Activated T-cell treated with anti-CD3 and anti-CD28 coated beads for 48 hours (primary cell): ENCODE data around the gene PA2G4.
A peak's percentile ranks its signal among the peaks of the same experiment; 100 is the strongest.
"Not testable (repeated sequence)": the region's sequence is repeated elsewhere in the genome, so short reads cannot be mapped to it uniquely, and the experiment has no call there.

ENCODE experiments used
- DNase-seq: peaks from one replicate; pipeline ENCODE4 v3.0.0-alpha.2; 2020; ENCODE audit warnings: low read depth

The PA2G4 gene

GRCh38 chr12:56154246-56154771, 50.0 kb downstream of the PA2G4 start:
- no peak for DNase-seq

GRCh38 chr12:56154818-56155217, 50.5 kb downstream of the PA2G4 start:
- no peak for DNase-seq

- no peak for DNase-seq
These were observed 51.0 kb downstream of the PA2G4 start for GRCh38 chr12:56155256-56155845.

GRCh38 chr12:56156464-56157200, 52.3 kb downstream of the PA2G4 start:
- not testable (repeated sequence) for DNase-seq

GRCh38 chr12:56157201-56158028, 53.1 kb downstream of the PA2G4 start:
- peak; percentile 52 for DNase-seq

- peak; percentile 80 for DNase-seq
These were observed 53.9 kb downstream of the PA2G4 start, which contains the start of gene MYL6 for GRCh38 chr12:56158029-56158925. MYL6 (plus strand) TSS chr12:56158359; CDS start chr12:56158402, 43 bp downstream.

GRCh38 chr12:56158926-56159461, 54.6 kb downstream of the PA2G4 start:
- DNase-seq, result no peak

DNA sequence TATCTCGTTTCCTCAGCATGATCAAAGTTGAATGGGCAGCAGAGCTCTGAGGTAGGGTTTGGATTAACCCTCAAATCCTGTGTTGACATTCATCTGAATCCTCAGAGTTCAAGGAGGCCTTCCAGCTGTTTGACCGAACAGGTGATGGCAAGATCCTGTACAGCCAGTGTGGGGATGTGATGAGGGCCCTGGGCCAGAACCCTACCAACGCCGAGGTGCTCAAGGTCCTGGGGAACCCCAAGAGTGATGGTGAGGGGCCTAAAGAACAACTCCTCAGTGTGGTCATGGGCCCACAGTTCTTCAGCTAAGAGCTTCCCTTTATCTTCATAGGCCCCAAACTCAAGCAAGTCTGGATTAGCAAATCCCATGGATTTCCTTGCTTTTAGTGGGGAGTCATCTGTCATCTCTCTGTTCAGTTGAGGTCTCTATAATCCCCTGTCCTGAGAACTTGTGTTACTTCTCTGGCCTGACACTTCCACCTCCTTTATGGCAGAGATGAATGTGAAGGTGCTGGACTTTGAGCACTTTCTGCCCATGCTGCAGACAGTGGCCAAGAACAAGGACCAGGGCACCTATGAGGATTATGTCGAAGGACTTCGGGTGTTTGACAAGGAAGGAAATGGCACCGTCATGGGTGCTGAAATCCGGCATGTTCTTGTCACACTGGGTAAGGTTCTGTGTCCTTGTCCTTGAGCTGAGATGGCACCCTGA, 55.3 kb downstream of the PA2G4 start:
- DNase-seq, result no peak

DNA sequence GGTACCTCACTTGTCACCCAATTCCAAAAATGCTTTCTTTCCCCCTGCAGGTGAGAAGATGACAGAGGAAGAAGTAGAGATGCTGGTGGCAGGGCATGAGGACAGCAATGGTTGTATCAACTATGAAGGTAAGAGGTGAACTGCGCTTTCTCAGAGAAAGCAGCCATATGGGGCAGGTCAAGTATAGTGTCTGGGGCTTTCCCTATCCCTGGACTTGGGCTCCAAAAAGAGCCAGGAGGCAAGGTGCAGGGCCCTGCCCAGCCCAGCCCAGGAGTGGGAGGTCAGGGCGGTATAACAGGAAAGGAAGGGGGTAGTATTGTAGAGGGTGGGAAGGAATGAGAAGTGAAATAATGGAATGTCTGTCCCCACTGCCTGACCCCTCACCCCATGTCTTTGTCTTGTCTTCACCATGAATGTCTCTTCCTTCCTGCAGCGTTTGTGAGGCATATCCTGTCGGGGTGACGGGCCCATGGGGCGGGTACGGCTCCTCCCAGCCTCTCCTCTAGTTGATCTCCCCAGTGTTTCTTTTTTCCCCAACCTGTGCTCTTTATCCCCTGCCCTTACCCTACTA, 55.9 kb downstream of the PA2G4 start:
- DNase-seq, result peak; percentile 38

- DNase-seq, result no peak
These were observed 56.7 kb downstream of the PA2G4 start for GRCh38 chr12:56160894-56161689.

DNA sequence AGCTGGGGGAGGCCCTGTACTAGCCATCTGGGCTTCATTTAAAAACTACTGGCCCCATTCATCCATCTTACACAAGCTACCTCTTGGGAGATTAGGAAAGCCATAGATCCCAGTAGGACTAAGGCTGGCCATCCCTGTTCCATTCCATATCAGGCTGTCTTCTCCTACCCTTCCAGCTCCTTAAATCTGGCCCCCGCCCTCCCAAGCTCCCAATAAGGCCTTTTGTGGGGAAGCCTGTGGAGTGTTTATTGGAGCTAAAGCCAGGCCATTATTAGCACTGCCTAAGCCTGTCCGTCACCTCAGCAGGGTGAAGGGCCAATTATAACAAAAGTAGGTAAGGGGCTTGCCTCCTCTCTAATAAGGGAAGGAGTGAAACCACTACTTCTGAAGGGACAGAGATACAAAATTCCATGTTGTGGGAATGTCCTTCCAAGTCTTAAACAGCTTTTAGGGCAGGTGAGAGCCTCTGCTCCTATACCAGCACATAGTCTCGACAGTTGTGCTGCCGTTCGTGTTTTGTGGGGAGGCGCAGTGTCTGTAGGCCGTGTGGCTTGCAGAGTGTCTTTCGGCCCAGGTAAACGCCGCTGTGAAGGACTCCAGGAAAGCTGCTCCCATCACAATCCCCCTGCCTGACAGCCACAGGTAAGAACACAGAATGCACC, 57.5 kb downstream of the PA2G4 start:
- DNase-seq, result no peak

GRCh38 chr12:56162468-56163290, 58.3 kb downstream of the PA2G4 start:
- no peak for DNase-seq
